ENCODE measurements around the gene FRAS1. TPM values are rescaled to one million over a fixed set of nuclear protein-coding genes. Genes with fewer than 3 reads are reported as not detected.

FRAS1 gene, protein sequence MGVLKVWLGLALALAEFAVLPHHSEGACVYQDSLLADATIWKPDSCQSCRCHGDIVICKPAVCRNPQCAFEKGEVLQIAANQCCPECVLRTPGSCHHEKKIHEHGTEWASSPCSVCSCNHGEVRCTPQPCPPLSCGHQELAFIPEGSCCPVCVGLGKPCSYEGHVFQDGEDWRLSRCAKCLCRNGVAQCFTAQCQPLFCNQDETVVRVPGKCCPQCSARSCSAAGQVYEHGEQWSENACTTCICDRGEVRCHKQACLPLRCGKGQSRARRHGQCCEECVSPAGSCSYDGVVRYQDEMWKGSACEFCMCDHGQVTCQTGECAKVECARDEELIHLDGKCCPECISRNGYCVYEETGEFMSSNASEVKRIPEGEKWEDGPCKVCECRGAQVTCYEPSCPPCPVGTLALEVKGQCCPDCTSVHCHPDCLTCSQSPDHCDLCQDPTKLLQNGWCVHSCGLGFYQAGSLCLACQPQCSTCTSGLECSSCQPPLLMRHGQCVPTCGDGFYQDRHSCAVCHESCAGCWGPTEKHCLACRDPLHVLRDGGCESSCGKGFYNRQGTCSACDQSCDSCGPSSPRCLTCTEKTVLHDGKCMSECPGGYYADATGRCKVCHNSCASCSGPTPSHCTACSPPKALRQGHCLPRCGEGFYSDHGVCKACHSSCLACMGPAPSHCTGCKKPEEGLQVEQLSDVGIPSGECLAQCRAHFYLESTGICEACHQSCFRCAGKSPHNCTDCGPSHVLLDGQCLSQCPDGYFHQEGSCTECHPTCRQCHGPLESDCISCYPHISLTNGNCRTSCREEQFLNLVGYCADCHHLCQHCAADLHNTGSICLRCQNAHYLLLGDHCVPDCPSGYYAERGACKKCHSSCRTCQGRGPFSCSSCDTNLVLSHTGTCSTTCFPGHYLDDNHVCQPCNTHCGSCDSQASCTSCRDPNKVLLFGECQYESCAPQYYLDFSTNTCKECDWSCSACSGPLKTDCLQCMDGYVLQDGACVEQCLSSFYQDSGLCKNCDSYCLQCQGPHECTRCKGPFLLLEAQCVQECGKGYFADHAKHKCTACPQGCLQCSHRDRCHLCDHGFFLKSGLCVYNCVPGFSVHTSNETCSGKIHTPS (N-terminal part only)
- total RNA-seq: 3.9 and 9.9 TPM in 2 replicates

DNA sequence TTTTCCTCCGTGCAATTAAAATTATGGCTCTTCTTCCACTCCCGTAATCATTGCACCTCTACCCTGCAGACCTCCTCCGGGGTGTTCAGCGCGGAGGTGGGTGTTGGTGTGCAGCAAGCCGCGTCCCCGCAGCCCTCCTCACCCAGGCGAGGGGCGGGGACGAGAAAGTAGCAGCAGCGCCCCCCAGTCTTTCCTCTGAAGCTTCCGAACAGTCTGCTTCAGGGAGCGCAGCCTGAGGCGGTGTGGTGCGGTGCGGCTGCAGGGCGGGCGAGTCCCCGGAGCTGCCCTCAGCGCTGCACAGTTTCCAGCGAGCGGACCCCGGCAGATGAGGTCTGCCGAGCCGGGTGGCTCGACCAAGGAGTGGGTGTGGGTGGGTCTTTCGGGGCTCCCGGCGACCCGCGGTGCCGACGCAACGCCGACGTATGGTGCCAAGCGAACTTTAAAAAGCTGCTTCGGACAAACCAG, at the start of gene FRAS1:
TSS of gene FRAS1 (plus strand) at position 189 of the 465 bp plus-strand sequence. CDS start 687 bp downstream, outside the sequence.

DNA sequence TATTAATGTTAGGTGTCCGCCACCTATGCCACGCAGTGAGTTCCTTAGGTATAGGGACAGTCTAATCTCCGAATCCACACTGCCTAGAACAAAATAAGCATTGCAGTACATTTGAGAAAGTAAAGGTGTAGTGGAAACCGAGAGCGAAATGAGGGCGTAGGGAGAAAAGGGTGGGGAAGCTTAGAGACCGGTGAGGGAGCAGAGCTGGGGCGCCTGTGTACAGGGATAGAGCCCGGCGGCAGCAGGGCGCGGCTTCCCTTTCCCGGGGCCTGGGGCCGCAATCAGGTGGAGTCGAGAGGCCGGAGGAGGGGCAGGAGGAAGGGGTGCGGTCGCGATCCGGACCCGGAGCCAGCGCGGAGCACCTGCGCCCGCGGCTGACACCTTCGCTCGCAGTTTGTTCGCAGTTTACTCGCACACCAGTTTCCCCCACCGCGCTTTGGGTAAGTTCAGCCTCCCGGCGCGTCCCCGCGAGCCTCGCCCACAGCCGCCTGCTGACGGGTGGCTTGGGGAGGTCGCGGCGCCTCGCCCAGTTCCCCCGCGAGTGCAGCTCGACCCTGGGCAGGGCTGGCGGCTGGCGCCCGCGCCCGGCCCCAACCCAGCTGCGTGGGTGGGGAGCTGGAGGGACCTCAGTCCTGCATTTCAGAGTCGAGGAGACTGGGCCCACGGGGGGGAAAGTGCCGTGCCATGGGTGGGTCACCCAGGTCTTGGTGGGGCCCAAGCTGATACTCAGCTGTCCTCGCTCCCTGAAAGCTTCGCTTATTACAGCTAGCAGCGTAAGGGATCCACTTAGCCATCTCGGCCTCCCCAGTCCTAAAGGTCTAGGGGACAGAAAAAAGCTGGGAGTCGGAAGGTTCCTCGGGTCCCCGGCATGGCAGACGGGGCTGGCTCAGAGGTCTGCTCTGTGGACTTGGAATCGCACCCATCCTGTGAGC, 494.6 kb downstream of the FRAS1 start, which contains the start of gene ANXA3:
TSS of gene ANXA3 (plus strand) at position 351 of the 932 bp plus-strand sequence. CDS start 2,704 bp downstream, outside the sequence.

Other genes starting within 250 kb of the FRAS1 start
- 24.7 and 34.5 TPM in 2 replicates for gene CNOT6L, start 238.0 kb upstream of the FRAS1 start, total RNA-seq
- gene MRPL1, start 194.5 kb upstream of the FRAS1 start, total RNA-seq: 56.5 and 68.1 TPM in 2 replicates